Activated T-cell treated with anti-CD3 and anti-CD28 coated beads, Interleukin-2, amount 50 U/mL, for 72 hours (primary cell): ENCODE measurements around the gene PRM1. TPM values are rescaled to one million over a fixed set of nuclear protein-coding genes. Genes with fewer than 3 reads are reported as not detected.
"Not testable (repeated sequence)": the region's sequence is repeated elsewhere in the genome, so short reads cannot be mapped to it uniquely, and the experiment has no call there.

Experiments used
- ATAC-seq, 2 donors: fragments of 150-1000 bp; cut with Tn5 transposase; replicated peaks in 1 of 2; 2 replicates each; pipeline ENCODE4 v1.10.0; 2021; ENCODE audit warnings: moderate library complexity in 2 of 2, mild to moderate bottlenecking in 1 of 2
- DNase-seq, 2 donors: peaks; one replicate each; pipeline ENCODE4 v3.0.0; 2021 to 2022; ENCODE audit warnings: mixed read lengths in 1 of 2
- H3K27ac Mint-ChIP-seq: one replicate; pipeline ENCODE4 v1.8.0; 2022; ENCODE audit warnings: mild to moderate bottlenecking, moderate library complexity, mixed read lengths
- H3K27me3 Mint-ChIP-seq: one replicate; pipeline ENCODE4 v1.8.0; 2022; ENCODE audit warnings: low read depth, mixed read lengths
- H3K36me3 Mint-ChIP-seq, 2 donors: one replicate each; pipeline ENCODE4 v1.8.0; 2022; ENCODE audit warnings: mixed read lengths in 2 of 2, mild to moderate bottlenecking in 1 of 2; ENCODE audit not compliant: insufficient read depth in 2 of 2
- H3K4me1 Mint-ChIP-seq: one replicate; pipeline ENCODE4 v1.8.0; 2022; ENCODE audit warnings: low read depth, mixed read lengths
- H3K4me3 Mint-ChIP-seq, 2 donors: one replicate each; pipeline ENCODE4 v1.8.0; 2022; ENCODE audit warnings: mild to moderate bottlenecking in 2 of 2, mixed read lengths in 2 of 2, moderate library complexity in 2 of 2
- H3K9me3 Mint-ChIP-seq, 2 donors: one replicate each; pipeline ENCODE4 v1.8.0; 2022; ENCODE audit warnings: mixed read lengths in 2 of 2
- total RNA-seq, 2 donors: library from RNA; stranded (reverse); gene quantifications; one replicate each; pipeline ENCODE4 v1.2.3, GENCODE V29; 2022

Gene PRM1
- total RNA-seq, 2 donors from 2014 or later: not detected

DNA sequence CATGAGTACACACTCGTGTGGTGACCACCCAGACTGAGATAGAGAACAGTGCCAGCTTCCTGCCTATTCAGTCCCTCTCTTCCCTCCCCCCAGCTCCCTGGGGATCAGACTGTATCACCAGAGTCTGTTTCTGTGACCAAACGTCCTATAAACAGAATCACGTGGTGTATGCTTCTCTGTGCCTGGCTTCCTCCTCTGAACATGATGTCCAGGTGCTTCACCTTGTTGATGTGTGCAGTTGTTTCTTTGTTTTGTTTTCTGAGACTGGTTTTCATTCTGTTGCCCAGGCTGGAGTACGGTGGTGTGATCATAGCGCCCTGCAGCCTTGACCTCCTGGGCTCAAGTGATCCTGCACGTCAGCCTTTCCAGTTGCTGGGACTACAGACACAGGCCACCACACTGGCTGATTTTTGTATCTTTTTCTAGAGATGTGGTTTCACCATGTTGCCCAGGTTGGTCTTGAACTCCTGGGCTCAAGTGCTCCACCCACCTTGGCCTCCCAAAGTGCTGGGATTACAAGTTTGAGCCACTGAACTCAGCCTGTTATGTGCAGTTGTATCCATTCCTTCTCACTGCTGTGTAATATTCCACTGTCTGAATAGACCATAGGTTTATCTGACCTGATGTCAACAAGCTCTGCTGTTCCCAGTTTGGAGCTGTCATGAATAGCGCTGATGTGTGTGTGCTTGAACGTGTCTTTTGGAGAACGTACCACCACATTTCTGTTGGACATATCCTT is 28.9 kb upstream of the PRM1 start:
- H3K27ac Mint-ChIP-seq: no peak overlapping the region
- peak overlapping the region; percentile 61 to 67 for H3K4me3 Mint-ChIP-seq
- DNase-seq: no peak
- H3K9me3 Mint-ChIP-seq: no peaks in the 10 kb centered on the region
- H3K4me1 Mint-ChIP-seq: peaks cover 62% of the 10 kb centered on the region
- H3K27me3 Mint-ChIP-seq: no peaks in the 10 kb centered on the region
- H3K36me3 Mint-ChIP-seq: no peaks in the 10 kb centered on the region
- no peak for ATAC-seq

DNA sequence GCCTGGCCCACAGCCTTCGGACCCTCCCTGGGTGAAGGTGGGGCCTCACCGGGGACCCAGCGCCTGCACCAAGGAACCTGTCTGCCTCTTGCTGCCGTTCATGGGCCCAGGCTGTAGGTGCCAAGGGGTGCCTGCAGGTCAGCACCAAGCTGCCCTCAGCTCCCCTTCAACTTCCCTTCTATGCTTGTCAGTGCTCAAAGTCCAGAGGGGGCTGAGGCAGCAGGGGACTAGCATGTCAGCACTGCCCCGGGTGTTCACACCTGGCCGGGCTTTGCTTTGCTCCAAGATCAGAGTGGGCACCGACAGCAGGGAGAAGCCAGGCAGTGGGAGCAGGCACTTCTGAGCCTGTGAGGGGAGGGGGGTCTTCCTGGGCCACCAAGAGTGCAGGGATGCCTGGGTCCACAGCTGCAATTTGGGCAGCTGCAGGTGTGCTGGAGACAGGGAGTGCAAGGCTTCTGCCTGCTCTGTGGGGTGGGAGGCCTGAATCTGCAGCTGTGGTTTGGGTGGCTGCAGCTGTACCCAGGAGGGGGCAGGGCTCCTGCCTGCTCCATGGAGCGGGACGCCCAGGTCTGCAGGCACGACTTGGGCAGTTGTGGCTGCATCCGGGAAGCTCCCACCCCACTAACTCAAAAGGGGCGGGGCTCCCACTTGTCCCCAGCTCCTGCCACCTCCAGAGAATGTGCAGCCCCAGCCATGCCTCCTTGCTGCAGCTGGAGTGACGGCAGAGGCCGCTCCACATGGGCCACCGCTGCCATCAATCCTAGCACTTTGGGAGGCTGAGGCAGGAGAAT is 27.6 kb upstream of the PRM1 start:
- ATAC-seq: no peak
- no peak overlapping the region for H3K27ac Mint-ChIP-seq
- H3K36me3 Mint-ChIP-seq: no peaks in the 10 kb centered on the region
- no peak for DNase-seq
- H3K27me3 Mint-ChIP-seq: no peaks in the 10 kb centered on the region
- H3K9me3 Mint-ChIP-seq: no peaks in the 10 kb centered on the region
- no peak overlapping the region for H3K4me3 Mint-ChIP-seq
- H3K4me1 Mint-ChIP-seq: peaks cover 55% of the 10 kb centered on the region

DNA sequence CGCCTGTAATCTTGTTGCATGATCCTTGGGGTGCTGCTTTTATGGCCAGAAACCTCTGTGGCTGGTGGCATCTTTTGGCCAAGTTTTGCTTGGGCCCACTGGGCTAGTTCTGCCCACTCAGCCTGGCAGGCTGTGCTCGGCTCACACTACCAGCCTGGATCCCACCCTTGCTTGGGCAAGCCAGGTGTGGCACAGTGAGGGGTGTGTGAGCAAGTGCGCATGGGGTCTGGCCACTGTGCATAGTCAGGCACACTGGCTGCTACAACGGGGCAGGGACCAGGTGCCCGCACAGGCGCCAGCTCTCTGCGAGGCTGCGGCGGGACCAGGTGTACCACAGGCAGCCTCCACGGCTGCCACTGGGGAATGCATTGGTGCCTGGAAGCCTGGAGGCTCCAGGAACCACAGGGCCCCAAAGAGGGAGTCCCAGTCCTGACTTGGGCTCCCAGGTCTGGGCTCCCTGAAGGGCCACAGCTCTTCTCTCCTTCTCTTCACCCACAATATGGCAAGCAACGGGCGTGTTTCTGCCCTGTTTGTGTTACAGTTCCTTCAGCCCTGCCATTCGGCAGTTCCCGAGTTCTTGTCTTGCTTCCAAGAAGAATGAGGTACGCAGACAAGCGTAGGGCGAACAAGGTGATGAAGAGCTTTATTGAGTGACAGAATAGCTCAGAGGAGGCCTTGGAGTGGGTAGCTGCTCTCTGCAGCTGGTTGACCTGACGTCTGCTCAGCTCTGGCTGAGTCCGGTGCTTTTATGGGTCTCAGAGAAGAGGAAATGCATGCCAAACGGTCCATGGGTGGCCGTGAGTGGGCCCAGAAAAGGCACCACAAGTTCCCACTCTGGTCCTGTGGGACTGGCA is 26.7 kb upstream of the PRM1 start:
- ATAC-seq (no peak), DNase-seq (no peak)
- Mint-ChIP-seq H3K36me3 (no peaks in the 10 kb centered on the region), H3K4me3 (no peak overlapping the region), H3K27ac (no peak overlapping the region), H3K9me3 (no peaks in the 10 kb centered on the region), H3K27me3 (no peaks in the 10 kb centered on the region), H3K4me1 (peaks cover 47% of the 10 kb centered on the region)

DNA sequence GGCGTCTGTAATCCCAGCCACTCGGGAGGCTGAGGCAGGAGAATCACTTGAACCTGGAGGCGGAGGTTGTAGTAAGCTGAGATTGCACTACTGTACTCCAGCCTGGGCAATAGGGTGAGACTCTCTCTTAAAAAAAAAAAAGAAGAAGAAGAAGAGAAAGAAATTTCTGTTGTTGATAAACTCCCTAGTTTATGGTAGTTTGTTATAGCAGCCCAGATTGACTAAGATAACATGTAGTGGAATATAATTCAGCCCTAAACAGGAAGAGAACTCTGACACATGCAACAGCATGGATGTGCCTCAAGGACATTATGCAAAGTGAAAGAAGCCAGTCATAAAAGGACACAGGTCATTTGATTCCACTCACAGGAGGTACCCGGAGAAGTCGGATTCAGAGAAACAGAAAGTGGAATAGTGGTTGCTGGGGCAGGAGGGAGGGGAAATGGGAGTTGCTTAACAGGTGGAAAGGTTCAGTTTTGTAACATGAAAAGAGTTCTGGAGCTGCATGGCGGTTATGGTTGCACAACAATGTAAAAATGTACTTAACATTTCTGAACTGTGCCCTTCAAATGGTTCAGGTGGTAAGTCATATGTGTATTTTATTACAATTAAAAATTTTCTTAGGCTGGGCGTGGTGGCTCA is 26.0 kb upstream of the PRM1 start:
- H3K27ac Mint-ChIP-seq: no peak overlapping the region
- DNase-seq (peak in 1 of 2 donors; percentile 25), ATAC-seq (peak in 1 of 2 donors; percentile 48)
- peaks cover 40% of the 10 kb centered on the region for H3K4me1 Mint-ChIP-seq
- no peaks in the 10 kb centered on the region for H3K36me3 Mint-ChIP-seq
- no peaks in the 10 kb centered on the region for H3K27me3 Mint-ChIP-seq
- H3K4me3 Mint-ChIP-seq: no peak overlapping the region
- H3K9me3 Mint-ChIP-seq: no peaks in the 10 kb centered on the region

DNA sequence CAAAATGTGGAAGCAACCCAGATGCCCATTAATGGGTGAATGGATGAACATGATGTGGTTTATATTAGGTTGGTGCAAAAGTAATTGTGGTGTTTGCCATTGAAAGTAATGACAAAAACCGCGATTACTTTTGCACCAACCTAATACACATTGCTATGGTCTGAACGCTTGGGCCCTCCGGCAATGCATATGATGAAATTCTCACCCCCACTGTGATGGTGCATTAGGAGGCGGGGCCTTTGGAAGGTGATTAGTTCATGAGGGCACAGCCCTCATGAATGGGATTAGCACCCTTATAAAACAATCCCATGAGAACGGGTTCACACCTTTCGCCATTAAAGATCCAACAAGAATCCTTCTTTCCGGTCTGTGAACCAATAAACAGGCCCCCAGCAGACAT is 25.3 kb upstream of the PRM1 start:
- Mint-ChIP-seq H3K27ac (no peak overlapping the region), H3K4me1 (peaks cover 32% of the 10 kb centered on the region), H3K27me3 (no peaks in the 10 kb centered on the region), H3K36me3 (no peaks in the 10 kb centered on the region), H3K9me3 (no peaks in the 10 kb centered on the region), H3K4me3 (no peak overlapping the region)
- no peak for DNase-seq
- no peak for ATAC-seq

DNA sequence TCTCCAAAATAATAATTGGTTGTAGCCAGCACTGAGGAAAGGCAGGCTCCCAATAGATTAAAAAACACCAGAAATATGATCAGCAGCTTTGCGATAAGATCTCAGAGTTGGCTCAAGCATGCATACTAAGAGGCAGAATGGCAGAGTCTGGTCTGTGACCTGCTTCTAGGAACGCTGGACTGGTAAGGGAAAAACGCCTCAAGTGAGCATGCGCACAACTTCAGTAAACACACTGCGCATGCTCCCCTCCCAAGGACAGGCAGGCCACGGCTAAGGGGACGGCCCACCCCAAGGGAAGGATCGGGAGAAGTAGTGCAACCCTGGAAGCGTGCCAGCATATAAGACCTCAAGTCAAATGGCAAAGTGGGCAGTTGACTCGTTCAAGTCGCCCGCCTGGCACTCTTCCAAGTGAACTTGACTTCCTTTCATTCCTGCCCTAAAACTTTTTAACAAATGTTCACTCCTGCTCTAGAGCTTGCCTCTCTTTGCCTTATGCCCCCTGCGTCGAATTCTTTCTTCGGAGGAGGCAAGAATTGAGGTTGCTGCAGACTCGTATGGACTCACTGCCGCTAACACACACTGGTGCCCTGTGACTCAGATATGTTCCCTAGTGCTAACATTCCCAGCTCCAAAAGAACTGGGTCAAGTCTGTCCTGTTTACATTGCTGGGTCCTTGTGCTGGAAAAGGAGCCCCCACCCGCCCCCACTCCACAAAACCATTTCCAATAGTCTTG is 22.4 kb upstream of the PRM1 start:
- Mint-ChIP-seq H3K4me3 (no peak overlapping the region), H3K27ac (no peak overlapping the region), H3K36me3 (no peaks in the 10 kb centered on the region), H3K27me3 (no peaks in the 10 kb centered on the region), H3K9me3 (no peaks in the 10 kb centered on the region), H3K4me1 (peaks cover 26% of the 10 kb centered on the region)
- ATAC-seq (no peak), DNase-seq (no peak)

DNA sequence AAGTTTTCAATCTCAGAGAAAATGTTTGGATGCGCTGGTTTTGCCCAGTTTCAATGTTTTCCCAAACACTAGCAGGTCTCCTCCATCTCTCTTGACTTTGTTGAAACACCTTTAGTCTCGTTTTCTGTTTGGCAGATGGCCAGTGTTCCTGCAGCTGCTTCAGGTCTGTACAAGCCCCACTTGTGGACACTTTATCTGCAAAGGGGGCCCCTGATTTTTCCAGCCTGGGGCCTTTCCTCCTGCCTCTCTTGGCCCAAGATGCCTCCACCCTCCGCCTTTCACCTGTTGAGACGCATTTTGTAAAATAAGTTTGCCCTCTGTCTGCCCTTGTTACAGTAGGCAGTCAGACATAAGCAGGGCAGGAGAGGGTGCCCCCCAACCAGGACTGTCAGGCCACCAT is 21.8 kb upstream of the PRM1 start:
- no peak for ATAC-seq
- Mint-ChIP-seq H3K27me3 (no peaks in the 10 kb centered on the region), H3K27ac (no peak overlapping the region), H3K36me3 (no peaks in the 10 kb centered on the region), H3K4me3 (no peak overlapping the region), H3K9me3 (no peaks in the 10 kb centered on the region), H3K4me1 (peaks cover 29% of the 10 kb centered on the region)
- DNase-seq: no peak

DNA sequence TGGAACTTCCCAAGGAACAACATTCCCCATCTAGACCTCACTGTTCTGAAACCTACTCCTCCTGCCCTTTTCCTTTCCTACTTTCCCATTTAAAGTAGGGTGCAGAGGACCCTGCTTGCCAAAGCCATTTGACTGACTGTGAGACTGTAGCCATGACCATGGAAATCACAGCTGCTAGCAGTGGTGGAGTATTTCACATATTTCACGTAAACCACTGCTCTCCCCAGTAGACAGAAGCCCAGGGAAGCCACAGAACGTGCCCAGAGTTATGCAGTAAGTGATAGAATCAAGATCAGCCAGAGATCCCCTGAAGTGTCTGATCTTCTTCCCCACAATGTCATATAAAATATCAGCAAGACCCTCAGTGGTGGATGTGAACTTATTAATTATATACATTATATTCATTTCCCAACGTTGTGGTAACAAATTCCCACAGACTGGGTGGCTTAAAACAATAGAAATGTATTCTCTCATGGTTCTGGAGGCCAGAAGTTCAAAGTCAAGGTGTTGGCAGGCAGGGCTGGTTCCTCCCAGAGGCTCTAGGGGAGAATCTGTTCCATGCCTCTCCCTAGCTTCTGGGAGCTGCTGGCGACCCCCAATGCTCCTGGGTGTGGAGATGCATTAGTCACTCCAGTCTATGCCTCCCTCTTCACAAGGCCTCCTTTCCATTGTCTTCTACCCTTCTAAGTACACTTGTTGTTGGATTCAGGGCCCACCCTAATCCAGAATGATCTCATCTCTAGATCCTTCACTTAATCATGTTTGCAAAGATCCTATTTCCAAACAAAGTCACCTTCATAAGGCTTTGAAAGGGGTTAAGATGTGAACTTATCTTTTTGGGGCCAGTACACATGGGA is 20.7 kb upstream of the PRM1 start:
- ATAC-seq (no peak), DNase-seq (no peak)
- H3K27me3 Mint-ChIP-seq: no peaks in the 10 kb centered on the region
- no peaks in the 10 kb centered on the region for H3K9me3 Mint-ChIP-seq
- H3K4me1 Mint-ChIP-seq: peaks cover 33% of the 10 kb centered on the region
- no peaks in the 10 kb centered on the region for H3K36me3 Mint-ChIP-seq
- no peak overlapping the region for H3K4me3 Mint-ChIP-seq
- H3K27ac Mint-ChIP-seq: no peak overlapping the region

DNA sequence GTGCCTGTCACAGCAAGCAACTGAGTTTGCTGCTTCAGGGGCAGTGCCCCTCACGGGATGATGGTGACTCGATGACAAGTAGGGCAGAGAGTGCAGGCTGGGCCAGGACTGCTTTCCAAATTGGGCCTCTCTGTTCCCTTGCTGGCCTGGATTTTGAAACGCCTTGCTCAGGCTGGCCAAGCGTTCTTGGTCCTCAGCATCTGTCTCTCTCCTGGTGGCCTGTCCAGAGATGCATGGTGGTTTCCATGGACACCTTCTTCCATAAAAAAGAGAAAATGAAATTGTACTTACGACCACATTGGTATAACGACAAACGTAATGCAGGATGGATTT is 19.4 kb upstream of the PRM1 start:
- DNase-seq (no peak), ATAC-seq (no peak)
- H3K36me3 Mint-ChIP-seq: no peaks in the 10 kb centered on the region
- H3K9me3 Mint-ChIP-seq: no peaks in the 10 kb centered on the region
- H3K4me1 Mint-ChIP-seq: peaks cover 38% of the 10 kb centered on the region
- H3K27ac Mint-ChIP-seq: no peak overlapping the region
- H3K27me3 Mint-ChIP-seq: no peaks in the 10 kb centered on the region
- H3K4me3 Mint-ChIP-seq: no peak overlapping the region

DNA sequence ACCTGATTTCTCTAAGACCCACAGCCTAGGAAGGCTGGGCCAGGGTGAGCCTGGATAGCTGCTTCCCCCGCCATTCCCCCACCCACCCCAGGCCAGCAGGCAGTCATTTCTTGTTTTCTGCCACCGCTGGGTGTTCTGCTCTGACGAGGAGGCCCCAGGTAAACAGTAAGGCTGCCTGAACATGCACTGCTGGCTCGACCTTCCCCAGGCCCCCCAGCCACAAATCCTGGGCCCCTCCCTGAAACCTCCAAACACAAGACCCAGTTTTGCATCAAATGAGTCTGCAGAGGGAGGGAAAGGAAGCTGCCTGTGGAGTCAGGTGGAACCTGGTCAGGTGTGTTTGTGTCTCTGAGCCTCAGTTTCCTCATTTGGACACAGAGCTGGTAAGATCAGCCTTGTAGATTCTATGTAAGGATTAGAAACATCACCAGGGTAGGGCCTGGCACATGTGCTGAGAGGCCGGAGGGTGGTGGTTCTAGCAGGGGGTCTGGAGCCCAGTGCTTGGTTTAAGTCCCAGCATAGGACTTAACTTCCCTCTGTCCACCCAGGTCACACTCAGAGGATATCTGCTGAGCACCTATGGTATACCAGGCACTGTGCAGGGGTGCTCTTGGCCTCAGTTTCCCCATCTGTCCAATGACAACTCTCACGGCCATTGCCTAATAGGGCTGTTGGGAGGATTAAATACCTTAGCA is 18.9 kb upstream of the PRM1 start:
- no peaks in the 10 kb centered on the region for H3K36me3 Mint-ChIP-seq
- H3K27me3 Mint-ChIP-seq: no peaks in the 10 kb centered on the region
- DNase-seq: no peak
- no peak for ATAC-seq
- H3K4me3 Mint-ChIP-seq: no peak overlapping the region
- H3K4me1 Mint-ChIP-seq: peaks cover 38% of the 10 kb centered on the region
- no peak overlapping the region for H3K27ac Mint-ChIP-seq
- no peaks in the 10 kb centered on the region for H3K9me3 Mint-ChIP-seq

DNA sequence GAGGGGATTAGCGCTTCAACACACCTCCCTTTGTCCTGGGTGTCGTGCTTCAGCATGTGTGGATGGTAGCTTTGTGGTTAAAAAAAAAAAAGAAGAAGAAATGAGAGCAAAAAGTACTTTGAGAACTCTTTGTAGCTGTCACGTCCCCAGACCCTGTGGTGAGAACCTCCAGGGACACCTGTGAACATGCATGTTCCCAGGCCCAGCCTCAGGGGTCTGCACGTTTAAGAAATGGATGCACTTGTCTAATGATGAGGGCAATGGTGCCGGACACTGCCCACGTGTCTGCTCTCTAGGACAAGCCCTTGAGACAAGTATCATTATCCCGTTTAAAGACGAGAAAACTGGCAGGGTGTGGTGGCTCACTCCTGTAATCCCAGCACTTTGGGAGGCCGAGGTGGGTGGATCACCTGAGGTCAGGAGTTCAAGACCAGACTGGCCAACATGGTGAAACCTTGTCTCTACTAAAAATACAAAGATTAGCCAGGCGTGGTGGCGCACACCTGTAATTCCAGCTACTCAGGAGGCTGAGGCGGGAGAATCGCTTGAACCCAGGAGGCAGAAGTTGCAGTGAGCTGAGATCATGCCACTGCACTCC is 17.9 kb upstream of the PRM1 start:
- Mint-ChIP-seq H3K4me1 (peaks cover 46% of the 10 kb centered on the region), H3K4me3 (peak overlapping the region in 1 of 2 donors; percentile 13)
- not testable (repeated sequence) for H3K27ac Mint-ChIP-seq, H3K9me3 Mint-ChIP-seq, ATAC-seq, H3K36me3 Mint-ChIP-seq, H3K27me3 Mint-ChIP-seq, DNase-seq
